Endothelial cell of umbilical vein (primary cell): ENCODE data around the gene RUNDC3A. TPM values are rescaled to one million over a fixed set of nuclear protein-coding genes. Genes with fewer than 3 reads are reported as not detected.

Source experiments
- BruUV-seq: library from RNA; stranded (reverse); fragments of 400-500 nt; replicated peaks from 2 replicates; lab custom pipeline; 2021; lab: Mats Ljungman, UMichigan
- CTCF ChIA-PET: fragments of 300-600, 350-600 bp; sonication (Branson Sonifier 250); formaldehyde crosslinking; loops from one replicate; lab custom pipeline; 2021; ENCODE audit warnings: antibody characterized with exemption, inconsistent platforms; lab: Charles Lee
- POLR2A ChIA-PET: fragments of 300-600, 350-600 bp; sonication (Branson Sonifier 250); formaldehyde crosslinking; loops from one replicate; lab custom pipeline; 2021; ENCODE audit warnings: antibody characterized with exemption, inconsistent platforms; lab: Charles Lee
- DNase-seq: peaks from one replicate; pipeline ENCODE4 v3.0.0-alpha.2; 2011; ENCODE audit warnings: low read depth, low spot score
- FAIRE-seq: peaks from 2 replicates; lab custom pipeline; 2011; peaks lifted over from hg19 to GRCh38; lab: Jason Lieb, UNC
- H2AFZ ChIP-seq: 2 replicates; pipeline ENCODE4 v1.6.0; 2012; ENCODE audit warnings: low read depth, low read length, control low read depth, inconsistent platforms
- H3K27ac ChIP-seq: 2 replicates; pipeline ENCODE4 v1.5.1; 2011; ENCODE audit warnings: low read depth, mild to moderate bottlenecking, control low read depth, low read length, moderate library complexity; ENCODE audit not compliant: insufficient read depth
- H3K27me3 ChIP-seq, 2 experiments: 2 replicates each; pipeline versions ENCODE4 v1.6.0 to v1.6.1; 2011; ENCODE audit warnings: low read length in 2 of 2, mixed read lengths in 1 of 2; ENCODE audit not compliant: control insufficient read depth in 2 of 2, insufficient read depth in 2 of 2
- H3K36me3 ChIP-seq, 2 experiments: 2 replicates in 1 of 2; 3 replicates in 1 of 2; pipeline ENCODE4 v1.5.1; 2011; ENCODE audit warnings: low read length in 2 of 2, mild to moderate bottlenecking in 1 of 2, moderate library complexity in 1 of 2; ENCODE audit not compliant: control insufficient read depth in 2 of 2, insufficient read depth in 2 of 2; ENCODE audit errors: extremely low read depth in 1 of 2
- H3K4me1 ChIP-seq: 3 replicates; pipeline ENCODE4 v1.5.1; 2011; ENCODE audit warnings: mild to moderate bottlenecking, low read length; ENCODE audit not compliant: control insufficient read depth, insufficient read depth; ENCODE audit errors: extremely low read depth
- H3K4me2 ChIP-seq: 2 replicates; pipeline ENCODE4 v1.6.1; 2011; ENCODE audit warnings: low read length, control low read depth, mixed read lengths; ENCODE audit not compliant: insufficient read depth
- H3K4me3 ChIP-seq, 3 experiments: fragments of 200-600 bp in 1 of 3; sonication (generic), shearing (Covaris generic) in 1 of 3; replicated peaks in 1 of 3; 2 replicates each; pipeline ENCODE4 v1.5.1; 2011 to 2016; ENCODE audit warnings: control low read depth in 3 of 3, low read length in 3 of 3, mild to moderate bottlenecking in 2 of 3, inconsistent platforms in 1 of 3, low read depth in 1 of 3, moderate library complexity in 1 of 3; ENCODE audit not compliant: insufficient read depth in 1 of 3
- H3K79me2 ChIP-seq: 2 replicates; pipeline ENCODE4 v1.6.0; 2012; ENCODE audit warnings: low read length, inconsistent platforms; ENCODE audit not compliant: control insufficient read depth, insufficient read depth
- H3K9ac ChIP-seq: replicated peaks from 2 replicates; pipeline ENCODE3; 2011; ENCODE audit warnings: low read length, control low read depth; ENCODE audit not compliant: insufficient read depth; ENCODE audit errors: extremely low read depth
- H3K9me1 ChIP-seq: replicated peaks from 3 replicates; pipeline ENCODE4 v1.6.0; 2011; ENCODE audit warnings: mild to moderate bottlenecking, low read length; ENCODE audit not compliant: control insufficient read depth, insufficient read depth; ENCODE audit errors: extremely low read depth
- H3K9me3 ChIP-seq: replicated peaks from 2 replicates; pipeline ENCODE4 v1.5.1; 2012; ENCODE audit warnings: low read length, inconsistent platforms; ENCODE audit not compliant: control insufficient read depth, insufficient read depth
- H4K20me1 ChIP-seq: replicated peaks from 2 replicates; pipeline ENCODE3; 2011; ENCODE audit warnings: mild to moderate bottlenecking, low read length; ENCODE audit not compliant: control insufficient read depth, insufficient read depth; ENCODE audit errors: extremely low read depth
- CTCF ChIP-seq, 2 donors: IDR thresholded peaks; 1 replicate in 1 of 2; 2 replicates in 1 of 2; pipeline ENCODE4 v1.5.1; 2011; ENCODE audit warnings: low read length in 2 of 2, mild to moderate bottlenecking in 2 of 2, moderate library complexity in 2 of 2, control low read depth in 1 of 2, inconsistent platforms in 1 of 2, low read depth in 1 of 2; ENCODE audit not compliant: insufficient read depth in 1 of 2; ENCODE audit errors: extremely low read depth in 1 of 2
- EZH2 ChIP-seq: IDR thresholded peaks from 2 replicates; pipeline ENCODE4 v1.6.1; 2012; ENCODE audit warnings: borderline replicate concordance, low read depth, mild to moderate bottlenecking, moderate library complexity, low read length, inconsistent platforms; ENCODE audit not compliant: severe bottlenecking
- FOS ChIP-seq: IDR thresholded peaks from 2 replicates; pipeline ENCODE4 v1.6.1; 2011; ENCODE audit warnings: mild to moderate bottlenecking, low read length, moderate library complexity, borderline replicate concordance; ENCODE audit not compliant: insufficient read depth
- GATA2 ChIP-seq: IDR thresholded peaks from 2 replicates; pipeline ENCODE4 v1.7.0; 2011; ENCODE audit warnings: low read depth, mild to moderate bottlenecking, moderate library complexity, mixed read lengths, low read length; ENCODE audit not compliant: insufficient read length, insufficient read depth
- JUN ChIP-seq: IDR thresholded peaks from 2 replicates; pipeline ENCODE4 v1.6.1; 2011; ENCODE audit warnings: borderline replicate concordance, low read depth; ENCODE audit not compliant: insufficient read length, insufficient read depth
- MAX ChIP-seq: IDR thresholded peaks from 2 replicates; pipeline ENCODE4 v1.6.1; 2011; ENCODE audit not compliant: insufficient read depth, insufficient read length
- MYC ChIP-seq: IDR thresholded peaks from one replicate; pipeline ENCODE4 v1.6.1; 2011; ENCODE audit warnings: mild to moderate bottlenecking, low read depth, low read length
- POLR2A ChIP-seq: IDR thresholded peaks from 2 replicates; pipeline ENCODE4 v1.6.1; 2012; ENCODE audit warnings: low read depth, mild to moderate bottlenecking, control low read depth, low read length
- POLR2AphosphoS5 ChIP-seq: IDR thresholded peaks from 2 replicates; pipeline ENCODE4 v1.6.1; 2012; ENCODE audit warnings: low read depth, mild to moderate bottlenecking, control low read depth, low read length, moderate library complexity; ENCODE audit not compliant: insufficient read depth
- dilution Hi-C: fragments of 300-500 bp; cut with MboI; formaldehyde crosslinking; loops from one replicate; pipeline ENCODE4 v1.15.0; 2019; ENCODE audit warnings: low sequenced_read_pairs; ENCODE audit not compliant: extremely low pct_ligation_motif_present
- intact Hi-C: fragments of 100-400 bp; cut with micrococcal nuclease; formaldehyde crosslinking; loops from one replicate; pipeline ENCODE4 v1.10.0; 2022
- polyA plus RNA-seq, 4 experiments: library from polyadenylated mRNA; depleted of rRNA in 3 of 4; stranded (reverse) in 3 of 4; unstranded in 1 of 4; fragments of >200 nt; gene quantifications; 2 replicates each; pipeline versions ENCODE4 v1.2.1 to v1.2.3, GENCODE V29; 2011 to 2012; ENCODE audit warnings: missing spikeins in 1 of 4
- total RNA-seq: library from RNA; stranded (reverse); gene quantifications from 2 replicates; pipeline ENCODE4 v1.2.3, GENCODE V29; 2021

Gene RUNDC3A
- total and polyA plus RNA-seq, 2 donors (not counting 3 experiments of a cell fraction or from before 2014, with no cell fraction given) = 0.12 TPM; not detected in 1

- Histone ChIP-seq H3K4me3 (no peak overlapping the region), H3K9me3 (no peaks in the 10 kb centered on the region), H3K4me2 (no peak overlapping the region), H2AFZ (no peak overlapping the region), H4K20me1 (no peaks in the 10 kb centered on the region), H3K9ac (no peak overlapping the region), H3K9me1 (no peaks in the 10 kb centered on the region), H3K27ac (no peak overlapping the region), H3K79me2 (no peaks in the 10 kb centered on the region), H3K4me1 (no peaks in the 10 kb centered on the region), H3K36me3 (no peaks in the 10 kb centered on the region), H3K27me3 (peaks cover 23 to 27% of the 10 kb centered on the region in 2 experiments)
- FAIRE-seq (no peak), DNase-seq (no peak)
- ChIA-PET POLR2A (no interaction called here), CTCF (interaction anchor here (0.5 to 1.7 kb wide), 4 partner anchors 9 to 99 kb away, joined by 3 to 6 read pairs (median 4); no protein-coding TSS in a partner anchor)
- intact Hi-C loops (loop anchor here (5.0 kb wide), 1 partner anchor 87 kb away; no protein-coding TSS in a partner anchor), dilution Hi-C loops (no loop called here)
- TF ChIP-seq POLR2A = no peak
- TF ChIP-seq GATA2 = no peak
- no peak for TF ChIP-seq FOS
- TF ChIP-seq POLR2AphosphoS5 = no peak
- no peak for TF ChIP-seq JUN
- no peak for TF ChIP-seq MAX
- TF ChIP-seq MYC = no peak
- no peak for TF ChIP-seq CTCF (IDR thresholded peaks at IDR 0.05; ENCODE audit: extremely low read depth in 1 of 2, insufficient read depth in 1 of 2, low read depth in 1 of 2, low read length in 2 of 2)
- TF ChIP-seq EZH2 = no peak
- no TSS peak for BruUV-seq
These were observed 1.1 kb downstream of the RUNDC3A start for GRCh38 chr17:44309472-44309871.
